ENCODE data around the gene NRCAM.

- no peak for TF ChIP-seq POLR2A (IDR thresholded peaks at IDR 0.05)
- TF ChIP-seq, protein P1, sequence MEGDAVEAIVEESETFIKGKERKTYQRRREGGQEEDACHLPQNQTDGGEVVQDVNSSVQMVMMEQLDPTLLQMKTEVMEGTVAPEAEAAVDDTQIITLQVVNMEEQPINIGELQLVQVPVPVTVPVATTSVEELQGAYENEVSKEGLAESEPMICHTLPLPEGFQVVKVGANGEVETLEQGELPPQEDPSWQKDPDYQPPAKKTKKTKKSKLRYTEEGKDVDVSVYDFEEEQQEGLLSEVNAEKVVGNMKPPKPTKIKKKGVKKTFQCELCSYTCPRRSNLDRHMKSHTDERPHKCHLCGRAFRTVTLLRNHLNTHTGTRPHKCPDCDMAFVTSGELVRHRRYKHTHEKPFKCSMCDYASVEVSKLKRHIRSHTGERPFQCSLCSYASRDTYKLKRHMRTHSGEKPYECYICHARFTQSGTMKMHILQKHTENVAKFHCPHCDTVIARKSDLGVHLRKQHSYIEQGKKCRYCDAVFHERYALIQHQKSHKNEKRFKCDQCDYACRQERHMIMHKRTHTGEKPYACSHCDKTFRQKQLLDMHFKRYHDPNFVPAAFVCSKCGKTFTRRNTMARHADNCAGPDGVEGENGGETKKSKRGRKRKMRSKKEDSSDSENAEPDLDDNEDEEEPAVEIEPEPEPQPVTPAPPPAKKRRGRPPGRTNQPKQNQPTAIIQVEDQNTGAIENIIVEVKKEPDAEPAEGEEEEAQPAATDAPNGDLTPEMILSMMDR (IDR thresholded peaks at IDR 0.05), result no peak
- TF ChIP-seq POLR2AphosphoS5 (IDR thresholded peaks at IDR 0.05; ENCODE audit: insufficient read depth in 1 of 2, low read depth in 1 of 2), result no peak
Observed at GRCh38 chr7:108132551-108133265, 323.5 kb downstream of the NRCAM start.

All from vagina (tissue), 2 donors.